Ishikawa (cell line): Measurements from ENCODE around the gene MAP7.
A peak's percentile ranks its signal among the peaks of the same experiment; 100 is the strongest.

Source experiments
- CEBPB ChIP-seq: IDR thresholded peaks from 2 replicates; pipeline ENCODE4 v1.6.1; 2012
- CREB1 ChIP-seq: IDR thresholded peaks from 2 replicates; pipeline ENCODE4 v1.6.1; 2012; ENCODE audit warnings: low read depth
- EGR1 ChIP-seq: IDR thresholded peaks from 2 replicates; pipeline ENCODE4 v1.6.1; 2012
- EP300 ChIP-seq: IDR thresholded peaks from 2 replicates; pipeline ENCODE4 v1.6.1; 2012; ENCODE audit warnings: borderline replicate concordance
- FOXM1 ChIP-seq: IDR thresholded peaks from 2 replicates; pipeline ENCODE4 v1.6.1; 2012; ENCODE audit warnings: low read depth, borderline replicate concordance
- NFIC ChIP-seq: IDR thresholded peaks from 2 replicates; pipeline ENCODE4 v1.6.1; 2012
- RAD21 ChIP-seq: IDR thresholded peaks from 2 replicates; pipeline ENCODE4 v1.6.1; 2012; ENCODE audit warnings: low read depth
- REST ChIP-seq: IDR thresholded peaks from 2 replicates; pipeline ENCODE4 v1.6.1; 2012; ENCODE audit warnings: low read depth, mild to moderate bottlenecking
- TAF1 ChIP-seq: IDR thresholded peaks from 2 replicates; pipeline ENCODE4 v1.6.1; 2012; ENCODE audit warnings: low read depth, mild to moderate bottlenecking
- TCF12 ChIP-seq: IDR thresholded peaks from 2 replicates; pipeline ENCODE4 v1.6.1; 2012; ENCODE audit warnings: low read depth
- TEAD4 ChIP-seq: IDR thresholded peaks from 2 replicates; pipeline ENCODE4 v1.6.1; 2012
- USF1 ChIP-seq: IDR thresholded peaks from 2 replicates; pipeline ENCODE4 v1.6.1; 2012
- YY1 ChIP-seq: IDR thresholded peaks from 2 replicates; pipeline ENCODE4 v1.6.1; 2012; ENCODE audit warnings: low read depth
- ZBTB7A ChIP-seq: IDR thresholded peaks from 2 replicates; pipeline ENCODE4 v1.6.1; 2012; ENCODE audit warnings: low read depth
- TF ChIP-seq, protein P1 (sequence below): IDR thresholded peaks from 2 replicates; pipeline ENCODE4 v1.6.1; 2012

Gene MAP7

GRCh38 chr6:136526196-136526930 is 23.9 kb downstream of the MAP7 start:
- TF ChIP-seq TAF1 (no peak), ZBTB7A (no peak)

- TF ChIP-seq TEAD4 (0 out of 2 replicates have a peak, but pooled peaks have one; percentile 17), RAD21 (0 out of 2 replicates have a peak, but pooled peaks have one; percentile 30), TCF12 (no peak)
These were observed 24.5 kb downstream of the MAP7 start for GRCh38 chr6:136525586-136526195.

DNA sequence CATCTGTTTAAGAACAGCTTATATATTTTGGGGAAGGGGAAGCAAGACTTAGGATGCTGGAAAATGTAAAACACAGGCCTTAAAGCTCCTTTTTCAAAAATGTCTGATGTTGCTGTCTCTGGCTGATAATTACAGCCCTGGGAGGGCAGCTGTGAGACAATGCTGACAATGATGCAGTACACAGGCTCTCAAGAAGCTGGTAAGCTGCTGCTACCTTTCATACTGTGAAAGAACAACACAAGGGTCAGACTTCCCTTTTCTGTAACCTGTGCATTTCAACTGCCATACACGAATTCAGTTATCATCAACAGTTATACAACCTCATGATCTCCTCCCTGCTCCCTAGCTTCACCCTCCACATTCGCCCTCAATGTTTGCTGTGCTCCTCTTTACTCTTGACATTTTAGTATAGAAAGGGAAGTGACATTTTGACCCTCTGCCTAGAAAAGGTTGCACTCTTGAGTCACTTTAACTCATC is 25.2 kb downstream of the MAP7 start:
- no peak for TF ChIP-seq FOXM1
- no peak for TF ChIP-seq EP300
- no peak for TF ChIP-seq TCF12
- TF ChIP-seq YY1: no peak
- no peak for TF ChIP-seq REST
- no peak for TF ChIP-seq EGR1
- no peak for TF ChIP-seq CREB1
- no peak for TF ChIP-seq TEAD4
- TF ChIP-seq CEBPB: no peak
- no peak for TF ChIP-seq ZBTB7A

DNA sequence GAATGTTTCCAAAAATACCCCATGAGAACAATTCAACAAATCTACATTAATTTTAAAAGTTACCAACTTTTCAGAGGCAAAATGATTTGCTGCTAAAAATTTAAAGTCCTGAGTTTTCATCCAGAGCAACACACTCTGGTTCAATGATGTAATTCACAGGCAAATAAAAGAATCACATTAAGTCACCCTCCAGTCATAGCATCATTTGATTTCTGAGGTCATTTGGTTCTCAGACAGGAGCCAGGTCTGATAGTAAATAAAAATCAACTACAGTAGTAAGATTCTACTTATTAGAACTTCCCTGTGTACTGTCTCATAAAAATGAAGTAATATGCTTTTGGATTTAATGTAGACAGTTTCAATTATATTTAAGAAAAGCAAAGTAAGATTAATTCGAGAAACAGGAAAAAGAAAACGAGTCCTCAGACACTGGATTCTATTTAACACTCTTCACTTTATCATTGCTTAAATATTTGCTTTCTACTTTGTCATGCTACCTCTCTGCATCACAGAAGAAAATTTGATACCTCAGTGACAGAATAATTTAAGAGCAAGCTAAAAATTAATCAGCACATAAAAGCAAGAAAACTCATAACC is 25.8 kb downstream of the MAP7 start:
- TF ChIP-seq USF1 (no peak), YY1 (no peak)

- TF ChIP-seq FOXM1 (no peak), EGR1 (no peak), RAD21 (no peak), REST (no peak), TCF12 (no peak), CEBPB (no peak), NFIC (no peak), ZBTB7A (no peak), EP300 (no peak), YY1 (no peak), TAF1 (no peak), CREB1 (no peak), TEAD4 (no peak)
- TF ChIP-seq, protein P1, sequence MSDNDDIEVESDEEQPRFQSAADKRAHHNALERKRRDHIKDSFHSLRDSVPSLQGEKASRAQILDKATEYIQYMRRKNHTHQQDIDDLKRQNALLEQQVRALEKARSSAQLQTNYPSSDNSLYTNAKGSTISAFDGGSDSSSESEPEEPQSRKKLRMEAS: no peak
These were observed 27.0 kb downstream of the MAP7 start for GRCh38 chr6:136523196-136523595.

DNA sequence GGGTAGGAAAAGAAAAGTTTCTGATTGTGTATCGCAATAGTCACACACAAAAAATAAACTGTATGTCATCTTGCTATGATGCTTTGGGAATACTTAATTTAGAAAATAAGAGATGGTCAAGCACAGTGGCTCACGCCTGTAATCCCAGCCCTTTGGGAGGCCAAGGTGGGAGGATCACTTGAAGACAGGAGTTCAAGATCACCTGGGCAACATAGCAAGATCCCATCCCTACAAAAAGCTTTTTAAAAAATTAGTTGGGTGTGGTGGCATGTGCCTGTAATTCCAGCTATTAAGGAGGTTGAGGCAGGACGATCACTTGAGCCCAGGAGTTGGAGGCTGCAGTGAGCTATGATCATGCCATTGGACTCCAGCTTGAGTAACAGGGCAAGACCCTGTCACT is 27.6 kb downstream of the MAP7 start:
- TF ChIP-seq TAF1 (no peak), EGR1 (no peak), RAD21 (no peak), ZBTB7A (no peak), CREB1 (no peak), NFIC (no peak), TCF12 (no peak), CEBPB (no peak)
- TF ChIP-seq, protein P1: no peak

GRCh38 chr6:136521911-136522310 is 28.3 kb downstream of the MAP7 start:
- no peak for TF ChIP-seq TEAD4
- no peak for TF ChIP-seq YY1
- TF ChIP-seq TCF12: no peak
- no peak for TF ChIP-seq TAF1
- no peak for TF ChIP-seq REST
- TF ChIP-seq FOXM1: no peak
- no peak for TF ChIP-seq CEBPB
